GM04503 (cell line): ENCODE results near the gene PLEKHD1.
"Not testable (repeated sequence)": the region's sequence is repeated elsewhere in the genome, so short reads cannot be mapped to it uniquely, and the experiment has no call there.

Source experiments
- DNase-seq: peaks from one replicate; pipeline ENCODE4 v3.0.0-alpha.2; 2012; ENCODE audit warnings: low read depth

Gene PLEKHD1

DNA sequence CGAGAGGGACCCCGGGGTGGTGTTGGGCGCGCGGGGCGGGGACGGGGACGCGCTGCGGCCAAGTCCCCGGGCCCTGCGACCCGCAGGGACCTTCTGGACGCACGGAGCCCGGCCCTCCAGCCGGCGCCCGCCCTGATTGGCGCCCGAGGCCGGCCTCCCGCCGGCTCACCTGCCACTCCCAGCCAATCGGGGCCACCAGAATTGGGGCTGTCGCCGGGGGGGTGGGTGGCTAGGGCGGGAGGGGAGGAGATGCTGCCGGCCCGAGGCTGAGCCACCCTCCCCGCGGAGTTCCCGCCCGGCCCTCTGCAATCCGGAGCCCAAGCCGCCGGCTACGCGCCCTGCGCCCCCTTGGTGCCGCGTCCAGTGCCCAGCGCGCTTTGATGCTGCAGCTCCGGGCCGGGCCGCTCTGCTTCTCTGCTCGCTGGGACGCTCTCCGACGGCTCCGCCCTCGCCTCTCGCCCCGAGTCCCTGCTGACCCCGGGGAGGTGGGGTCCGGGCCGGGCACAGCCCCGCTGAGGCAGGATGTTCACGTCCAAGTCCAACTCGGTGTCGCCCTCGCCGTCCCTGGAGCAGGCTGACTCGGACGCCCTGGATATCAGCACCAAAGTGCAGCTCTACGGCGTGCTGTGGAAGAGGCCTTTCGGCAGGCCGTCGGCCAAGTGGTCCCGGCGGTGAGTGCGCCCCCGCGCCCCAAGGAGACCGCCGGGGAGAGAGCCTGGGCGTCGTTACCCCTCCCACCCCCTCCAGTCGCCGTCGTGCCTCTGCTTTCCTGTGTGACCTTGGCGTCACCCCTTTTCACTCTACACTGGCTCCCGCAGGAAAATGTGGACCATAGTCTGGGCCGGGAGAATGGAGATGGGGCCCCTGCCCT lies at the start of gene PLEKHD1:
Gene PLEKHD1, plus strand, starts transcription at position 285 of the 871 bp plus-strand sequence. Its CDS starts 238 bp downstream, at position 523.
- DNase-seq, result no peak

DNA sequence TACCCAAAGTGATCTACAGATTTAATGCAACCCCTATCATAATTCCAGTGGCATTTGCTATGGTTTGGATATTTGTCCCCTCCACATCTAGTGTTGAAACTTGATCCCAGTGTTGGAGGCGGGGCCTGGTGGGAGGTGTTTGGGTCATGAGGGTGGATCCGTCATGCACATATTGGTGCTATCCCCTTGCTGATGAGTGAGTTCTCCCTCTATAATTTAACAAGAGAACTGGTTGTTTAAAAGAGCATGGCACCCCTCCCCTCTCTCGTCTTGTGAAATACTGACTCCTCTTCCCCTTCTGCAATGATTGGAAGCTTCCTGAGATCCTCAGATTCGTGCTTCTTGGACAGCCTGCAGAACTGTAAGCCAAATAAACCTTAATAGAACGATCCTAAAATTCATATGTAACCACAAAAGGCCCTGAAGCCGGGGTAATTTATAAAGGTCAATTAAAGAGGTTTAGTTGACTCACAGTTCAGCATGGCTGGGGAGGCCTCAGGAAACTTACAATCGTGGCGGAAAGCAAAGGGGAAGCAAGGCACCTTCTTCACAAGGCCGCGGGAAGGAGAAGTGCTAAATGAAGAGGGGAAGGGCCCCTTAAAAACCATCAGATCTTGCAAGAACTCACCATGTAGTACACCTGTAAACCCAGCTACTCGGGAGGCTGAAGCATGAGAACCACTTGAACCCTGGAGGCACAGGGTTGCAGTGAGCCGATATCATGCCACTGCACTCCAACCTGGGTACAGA lies 44.8 kb upstream of the PLEKHD1 start:
- DNase-seq, result no peak

DNA sequence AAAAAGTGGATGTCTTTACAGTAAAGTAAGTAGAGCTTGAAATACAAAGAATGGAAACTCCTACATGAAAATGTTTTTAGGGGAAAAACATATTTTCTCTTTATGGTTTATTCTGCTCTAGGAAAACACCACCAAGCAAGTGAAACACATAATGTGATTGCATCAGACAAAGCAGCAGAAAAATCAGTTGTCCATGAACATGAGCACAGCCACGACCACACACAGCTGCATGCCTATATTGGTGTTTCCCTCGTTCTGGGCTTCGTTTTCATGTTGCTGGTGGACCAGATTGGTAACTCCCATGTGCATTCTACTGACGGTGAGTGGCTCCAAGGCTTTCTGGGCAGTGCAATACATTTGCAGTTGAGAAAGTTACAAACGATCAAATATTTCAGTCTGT lies 42.6 kb upstream of the PLEKHD1 start:
- DNase-seq, result no peak

DNA sequence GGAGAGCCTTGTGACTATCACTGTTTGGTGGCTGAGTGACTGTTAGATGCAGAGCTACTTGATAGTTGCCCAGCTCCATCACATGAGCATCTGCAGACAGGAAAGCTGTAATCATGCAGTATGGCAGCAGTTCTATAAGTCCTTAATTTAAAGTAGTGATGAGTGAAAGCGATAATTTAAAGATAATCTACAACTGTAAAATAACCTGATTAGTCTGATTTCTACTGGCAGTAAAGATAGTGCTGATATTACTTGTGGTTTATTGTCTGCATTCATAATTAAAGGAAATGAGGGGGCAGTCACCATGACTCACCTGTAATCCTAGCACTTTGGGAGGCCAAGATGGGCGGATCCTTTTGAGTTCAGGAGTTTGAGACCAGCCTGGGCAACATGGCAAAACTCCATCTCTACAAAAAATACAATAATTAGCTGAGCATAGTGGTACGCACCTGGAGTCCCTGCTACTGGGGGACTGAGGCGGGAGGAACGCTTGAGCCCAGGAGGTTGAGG lies 41.2 kb upstream of the PLEKHD1 start:
- DNase-seq, result no peak

GRCh38 chr14:69449216-69449615 lies 35.3 kb upstream of the PLEKHD1 start:
- DNase-seq, result no peak

DNA sequence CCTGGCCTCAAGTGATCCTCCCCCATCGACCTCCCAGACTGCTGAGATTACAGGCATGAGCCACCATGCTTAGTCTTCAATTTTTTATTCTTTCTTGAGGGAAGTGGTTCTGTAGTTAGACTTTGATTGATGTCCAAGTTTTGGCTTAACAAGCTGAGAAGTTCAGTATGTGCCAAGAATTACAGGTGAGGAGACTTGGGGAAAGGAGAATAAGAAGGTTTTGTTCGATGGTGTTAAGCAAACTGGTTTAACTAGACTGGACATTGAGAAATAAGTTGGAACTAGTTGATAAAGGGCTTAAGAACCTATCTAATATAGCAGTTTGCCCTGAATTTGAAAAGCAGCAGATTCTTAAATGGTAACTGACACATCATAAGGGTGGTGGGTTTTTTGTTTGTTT lies 32.6 kb upstream of the PLEKHD1 start:
- no peak for DNase-seq

DNA sequence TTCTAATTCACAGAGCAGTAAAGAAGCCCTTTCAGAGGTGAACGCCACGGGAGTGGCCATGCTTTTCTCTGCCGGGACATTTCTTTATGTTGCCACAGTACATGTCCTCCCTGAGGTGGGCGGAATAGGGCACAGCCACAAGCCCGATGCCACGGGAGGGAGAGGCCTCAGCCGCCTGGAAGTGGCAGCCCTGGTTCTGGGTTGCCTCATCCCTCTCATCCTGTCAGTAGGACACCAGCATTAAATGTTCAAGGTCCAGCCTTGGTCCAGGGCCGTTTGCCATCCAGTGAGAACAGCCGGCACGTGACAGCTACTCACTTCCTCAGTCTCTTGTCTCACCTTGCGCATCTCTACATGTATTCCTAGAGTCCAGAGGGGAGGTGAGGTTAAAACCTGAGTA lies 26.2 kb upstream of the PLEKHD1 start:
- no peak for DNase-seq

GRCh38 chr14:69459122-69459521 lies 25.4 kb upstream of the PLEKHD1 start:
- DNase-seq, result no peak

DNA sequence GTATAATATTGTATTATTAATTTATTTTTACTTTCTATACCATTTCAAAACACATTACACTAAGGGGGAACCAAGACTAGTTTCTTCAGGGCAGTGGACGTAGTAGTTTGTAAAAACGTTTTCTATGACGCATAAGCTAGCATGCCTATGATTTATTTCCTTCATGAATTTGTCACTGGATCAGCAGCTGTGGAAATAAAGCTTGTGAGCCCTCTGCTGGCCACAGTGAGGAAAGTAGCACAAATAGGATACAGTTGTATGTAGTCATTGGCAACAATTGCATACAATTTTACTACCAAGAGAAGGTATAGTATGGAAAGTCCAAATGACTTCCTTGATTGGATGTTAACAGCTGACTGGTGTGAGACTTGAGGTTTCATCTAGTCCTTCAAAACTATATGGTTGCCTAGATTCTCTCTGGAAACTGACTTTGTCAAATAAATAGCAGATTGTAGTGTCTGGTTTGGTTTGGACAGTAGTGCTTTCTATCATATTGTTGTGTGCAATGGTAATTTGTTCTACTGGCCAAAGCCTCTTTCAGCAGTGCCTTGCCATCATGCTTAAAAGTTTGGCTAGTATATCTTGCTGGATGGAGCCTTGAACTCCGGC lies 24.3 kb upstream of the PLEKHD1 start:
- DNase-seq, result peak; percentile 55

GRCh38 chr14:69464379-69464778 lies 20.1 kb upstream of the PLEKHD1 start:
- DNase-seq, result no peak

DNA sequence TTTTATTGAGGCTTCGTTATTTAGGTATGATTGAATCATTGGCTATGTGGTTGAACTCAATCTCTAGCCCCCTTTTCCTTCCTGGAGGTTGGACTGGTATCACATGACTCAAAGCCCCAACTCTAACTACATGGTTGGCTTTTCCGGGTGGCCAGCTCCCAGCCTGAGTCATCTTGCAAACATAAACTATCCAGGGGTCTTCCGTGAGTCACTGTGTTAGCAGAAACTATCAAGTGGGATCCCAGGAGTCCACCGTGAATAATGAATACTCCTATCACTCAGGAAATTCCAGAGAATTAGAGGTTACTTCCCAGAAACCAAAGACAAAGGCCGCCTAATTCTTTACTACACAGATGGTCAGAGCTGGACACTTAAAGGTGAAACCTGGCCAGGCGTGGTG lies 19.7 kb upstream of the PLEKHD1 start:
- DNase-seq, result no peak

DNA sequence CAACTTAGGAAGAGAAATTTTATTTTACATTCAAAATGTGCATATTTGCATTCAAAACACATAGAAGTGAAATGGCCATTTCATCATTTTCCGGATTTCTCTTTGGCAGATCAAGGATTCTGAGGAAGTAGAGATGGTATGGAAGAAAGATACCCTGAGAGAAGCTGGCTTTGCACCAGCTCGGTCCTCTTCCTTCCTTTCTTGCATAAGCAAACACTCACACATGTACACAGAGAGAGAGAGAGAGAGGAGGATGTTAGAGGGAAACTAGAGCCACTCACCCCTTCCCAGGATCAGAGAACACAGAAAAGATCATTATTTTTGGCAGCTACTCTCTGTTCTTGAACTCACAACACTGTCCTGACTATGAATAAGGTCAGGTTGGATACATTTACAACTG lies 15.6 kb upstream of the PLEKHD1 start:
- no peak for DNase-seq

- DNase-seq, result no peak
Observed at GRCh38 chr14:69471436-69471835, 13.1 kb upstream of the PLEKHD1 start.

DNA sequence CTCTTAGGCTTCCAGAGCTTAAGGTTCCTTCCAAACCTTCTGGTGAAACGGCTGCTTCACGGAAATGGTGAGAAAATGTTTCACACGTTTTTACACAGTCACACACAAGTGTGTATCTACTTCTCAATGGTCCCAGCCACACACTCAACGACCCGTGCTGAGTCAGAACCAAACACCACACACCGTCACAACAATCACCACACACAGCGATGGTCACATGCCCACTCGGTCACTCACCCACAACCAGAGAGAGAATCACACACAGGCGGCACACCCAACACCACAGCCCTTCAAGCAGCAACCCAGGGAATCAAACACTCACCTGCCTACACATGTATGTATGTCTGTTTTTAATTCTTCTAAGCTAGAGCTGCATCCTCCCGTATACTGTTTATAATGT lies 12.6 kb upstream of the PLEKHD1 start:
- DNase-seq, result no peak

DNA sequence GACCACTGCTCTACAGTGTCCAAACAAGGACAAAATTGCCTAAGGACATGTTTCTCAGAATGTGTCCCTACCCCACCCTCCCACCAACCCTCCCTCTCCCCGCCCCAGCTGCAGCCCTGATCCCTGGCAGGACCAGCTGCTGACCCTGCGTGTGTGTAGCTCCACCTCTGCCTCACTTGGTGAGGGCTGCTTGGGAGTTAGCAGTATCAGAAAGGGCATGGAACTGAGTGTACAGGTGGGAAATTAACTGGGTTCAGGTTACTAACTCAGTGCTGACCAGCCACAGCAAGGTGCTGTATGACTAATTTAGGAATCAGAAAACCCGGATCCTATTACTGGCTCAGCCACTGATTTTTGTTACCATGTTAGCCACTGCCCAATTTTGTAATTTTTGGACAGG lies 11.3 kb upstream of the PLEKHD1 start:
- DNase-seq, result no peak

DNA sequence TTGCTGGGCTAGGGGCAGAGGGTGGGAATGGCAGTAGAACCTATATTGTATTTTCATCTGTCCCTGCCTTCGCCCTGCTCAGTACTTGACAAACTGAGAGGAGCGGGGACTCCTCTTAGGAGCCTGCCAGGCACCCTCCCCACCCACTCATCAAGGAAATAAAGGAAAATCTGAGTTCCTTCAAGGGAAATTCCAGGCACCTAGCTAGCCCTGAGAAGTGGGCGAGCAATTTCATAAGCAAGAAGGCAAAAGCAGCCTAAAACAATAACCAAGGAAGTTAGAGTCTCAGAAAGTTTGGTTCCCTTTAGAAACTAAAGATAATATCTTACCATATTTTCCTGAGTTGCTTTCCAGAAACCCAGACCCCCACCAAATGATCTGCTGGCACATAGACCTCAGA lies 10.6 kb upstream of the PLEKHD1 start:
- DNase-seq, result no peak

GRCh38 chr14:69475194-69475818 lies 9.2 kb upstream of the PLEKHD1 start:
- no peak for DNase-seq

DNA sequence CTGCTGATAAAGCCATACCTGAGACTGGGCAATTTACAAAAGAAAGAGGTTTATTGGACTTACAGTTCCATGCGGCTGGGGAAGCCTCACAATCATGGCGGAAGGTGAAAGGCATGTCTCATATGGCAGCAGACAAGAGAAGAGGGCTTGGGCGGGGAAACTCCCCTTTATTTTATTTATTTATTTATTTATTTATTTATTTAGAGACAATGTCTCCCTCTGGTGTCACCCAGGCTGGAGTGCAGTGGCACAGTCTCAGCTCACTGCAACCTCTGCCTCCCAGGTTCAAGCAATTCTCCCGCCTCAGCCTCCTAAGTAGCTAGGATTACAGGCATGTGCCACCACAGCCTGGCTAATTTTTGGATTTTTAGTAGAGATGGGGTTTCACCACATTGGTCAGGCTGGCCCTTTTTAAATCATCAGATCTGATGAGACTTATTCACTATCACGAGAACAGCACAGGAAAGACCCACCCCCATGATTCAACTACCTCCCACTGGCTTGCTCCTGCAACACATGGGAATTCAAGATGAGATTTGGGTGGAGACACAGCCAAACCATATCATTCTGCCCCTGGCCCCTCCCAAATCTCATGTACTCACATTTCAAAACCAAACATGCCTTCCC lies 7.6 kb upstream of the PLEKHD1 start:
- DNase-seq, result not testable (repeated sequence)

DNA sequence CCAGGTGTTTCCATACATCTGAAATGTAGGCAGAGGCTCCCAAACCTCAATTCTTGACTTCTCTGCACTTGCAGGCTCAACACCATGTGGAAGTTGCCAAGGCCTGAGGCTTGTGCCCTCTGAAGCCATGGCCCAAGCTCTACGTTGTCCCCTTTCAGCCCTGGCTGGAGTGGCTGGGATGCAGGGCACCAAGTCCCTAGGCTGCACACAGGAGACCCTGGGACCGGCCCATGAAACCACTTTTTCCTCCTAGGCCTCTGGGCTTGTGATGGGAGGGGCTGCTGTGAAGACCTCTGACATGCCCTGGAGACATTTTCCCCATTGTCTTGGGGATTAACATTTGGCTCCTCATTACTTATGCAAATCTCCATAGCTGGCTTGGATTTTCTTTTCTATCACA lies 6.5 kb upstream of the PLEKHD1 start:
- DNase-seq, result not testable (repeated sequence)

DNA sequence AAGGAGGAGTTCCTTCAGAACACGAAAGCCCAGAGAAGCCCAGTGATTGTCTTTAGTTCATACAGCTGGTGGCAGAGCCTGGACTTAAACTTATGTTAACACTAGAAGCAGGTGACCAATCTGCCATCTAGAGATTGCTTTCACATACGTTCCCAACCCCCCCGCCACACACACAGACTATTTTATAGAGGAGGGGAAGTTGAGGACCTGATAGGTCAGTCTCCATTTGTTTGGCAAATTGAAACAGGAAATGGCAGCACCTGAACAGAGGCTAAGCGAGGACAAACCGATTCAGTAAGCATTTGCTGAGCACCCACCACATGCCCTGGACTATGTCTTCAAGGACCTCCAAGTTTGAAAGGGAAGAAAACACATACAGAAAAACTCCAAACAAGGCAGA lies 4.8 kb upstream of the PLEKHD1 start:
- no peak for DNase-seq

GRCh38 chr14:69480136-69480535 lies 4.4 kb upstream of the PLEKHD1 start:
- no peak for DNase-seq
